SIG-M5 (cell line): ENCODE results near the gene EVA1A.

ENCODE experiments used
- DNase-seq: peaks from one replicate; lab custom pipeline; 2025; lab: John Stamatoyannopoulos, UW

The EVA1A gene

DNA sequence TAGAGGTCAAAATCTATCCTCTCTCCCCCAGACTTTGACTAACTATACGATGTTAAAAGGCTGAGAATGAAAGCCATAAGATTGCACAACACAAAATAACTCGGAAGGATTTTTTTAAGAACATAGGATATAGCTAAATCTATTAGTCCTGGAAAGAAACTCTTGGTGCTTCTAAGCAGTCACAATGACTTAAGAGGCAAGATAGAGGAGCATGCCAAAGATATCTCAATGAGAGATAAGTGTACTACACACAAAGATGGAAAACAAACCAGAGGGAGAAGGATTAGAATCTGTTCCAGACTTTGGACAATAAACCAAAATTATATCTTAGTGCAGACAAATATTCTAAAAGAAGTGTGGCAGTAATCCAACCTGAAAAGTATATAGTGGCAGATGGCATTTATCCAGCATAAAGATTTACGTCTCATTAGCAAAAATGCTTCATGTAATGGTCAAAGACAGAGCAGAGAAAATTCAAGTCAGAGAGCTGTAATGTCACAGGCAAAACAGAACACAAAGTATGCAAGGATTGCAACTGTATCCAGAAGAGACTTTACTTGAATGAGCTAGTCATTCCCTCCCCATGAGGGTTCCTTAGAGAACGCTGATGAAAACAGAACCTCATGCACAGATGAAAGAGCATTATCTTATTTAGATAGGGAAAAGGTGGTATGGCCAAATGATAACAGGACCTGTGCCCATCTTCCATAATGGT is 28.8 kb upstream of the EVA1A start:
- no peak for DNase-seq

DNA sequence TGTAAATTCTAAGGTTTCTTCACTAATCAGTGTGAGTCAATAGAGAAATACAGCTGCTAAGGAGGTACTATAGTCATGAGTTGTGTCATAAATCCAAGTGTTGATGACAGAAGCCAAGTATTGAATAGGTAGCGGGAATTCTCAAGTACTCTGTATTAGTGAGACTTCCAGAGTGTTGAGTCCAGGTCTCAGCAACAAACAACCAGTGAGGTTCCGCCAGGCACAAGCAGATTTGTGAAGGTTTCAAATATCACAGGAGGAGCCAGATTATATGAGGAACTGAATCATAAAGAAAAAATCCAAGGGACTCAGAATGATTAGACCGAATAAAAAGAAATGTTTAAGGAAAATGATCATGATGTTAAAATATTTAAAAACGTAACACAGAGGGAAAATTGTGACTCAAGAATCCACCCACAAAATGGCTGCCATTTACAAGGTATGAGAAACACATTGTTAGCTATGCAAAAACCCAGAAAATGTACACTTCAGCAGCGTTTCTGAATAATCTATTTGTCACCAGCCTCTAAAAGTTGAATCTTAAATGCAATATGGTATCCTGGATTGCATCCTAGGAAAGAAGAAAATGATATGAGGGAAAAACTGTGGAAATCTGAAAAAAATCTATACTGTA is 27.3 kb upstream of the EVA1A start:
- DNase-seq = no peak

DNA sequence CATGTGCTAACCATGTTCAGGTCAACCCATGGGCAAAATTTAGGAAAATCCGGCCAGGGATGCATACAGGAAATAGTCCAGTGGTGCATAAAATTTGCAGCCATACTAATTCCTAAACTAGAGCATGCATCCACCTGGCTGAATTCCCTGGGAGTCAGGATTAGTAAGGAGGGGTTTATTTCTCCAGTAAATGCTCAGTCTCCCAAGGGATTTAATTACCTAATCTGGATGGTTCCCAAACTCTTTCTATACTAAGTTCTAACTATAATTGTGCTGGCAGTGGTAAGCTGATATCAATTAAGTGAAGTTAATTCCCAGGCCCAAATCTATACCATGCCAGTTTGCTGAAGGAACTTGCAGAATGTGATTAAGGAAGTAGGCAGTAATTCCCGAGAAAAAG is 26.2 kb upstream of the EVA1A start:
- no peak for DNase-seq

DNA sequence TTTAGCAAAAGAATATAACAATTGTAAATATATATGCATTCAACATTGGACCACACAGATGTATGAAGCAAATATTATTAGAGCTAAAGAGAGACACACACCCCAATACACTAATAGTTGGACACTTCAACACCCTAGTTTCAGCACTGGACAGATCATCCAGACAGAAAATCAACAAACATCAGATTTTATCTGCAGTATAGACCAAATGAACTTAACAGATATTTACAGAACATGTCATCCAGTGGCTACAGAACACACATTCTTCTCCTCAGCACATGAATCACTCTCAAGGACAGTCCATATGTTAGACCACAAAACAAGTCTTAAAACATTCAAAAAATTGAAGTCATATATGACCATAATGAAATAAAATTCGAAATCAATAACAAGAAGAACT is 22.1 kb upstream of the EVA1A start:
- no peak for DNase-seq

DNA sequence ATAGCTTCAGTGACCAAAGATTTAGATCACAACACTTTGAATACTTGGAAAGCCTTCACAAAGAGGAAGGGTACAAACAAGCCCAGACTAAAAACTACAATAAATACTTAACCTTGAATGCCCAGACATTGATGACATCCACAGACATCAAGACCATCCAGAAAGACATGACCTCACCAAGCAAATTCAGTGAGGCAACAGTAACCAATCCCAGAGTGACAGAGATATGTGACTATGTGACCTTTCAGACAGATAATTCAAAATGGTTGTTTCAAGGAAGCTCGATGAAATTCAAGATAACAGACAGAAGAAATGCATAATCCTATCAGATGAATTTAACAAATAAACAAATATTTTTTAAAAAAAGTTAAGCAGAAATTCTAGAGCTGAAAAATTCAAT is 19.9 kb upstream of the EVA1A start:
- DNase-seq = no peak

DNA sequence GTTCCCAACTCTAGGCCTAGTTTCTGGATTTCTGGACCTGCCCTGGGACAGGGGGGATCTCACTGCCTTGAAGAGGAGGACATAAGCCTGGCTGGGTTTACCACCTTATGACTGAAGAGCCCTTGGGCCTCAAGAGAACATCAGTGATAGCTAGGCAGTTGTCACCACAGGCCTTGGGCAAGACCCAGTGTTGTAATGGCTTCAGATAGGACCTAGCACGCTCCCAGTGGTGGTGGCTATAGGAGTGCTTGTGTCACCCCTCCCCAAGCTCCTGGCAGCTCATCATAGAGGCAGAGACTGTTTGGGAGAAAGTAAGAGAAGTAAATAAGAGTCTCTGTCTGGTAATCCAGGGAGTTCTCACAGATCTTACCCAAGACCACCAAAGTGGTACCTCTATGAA is 19.4 kb upstream of the EVA1A start:
- no peak for DNase-seq

DNA sequence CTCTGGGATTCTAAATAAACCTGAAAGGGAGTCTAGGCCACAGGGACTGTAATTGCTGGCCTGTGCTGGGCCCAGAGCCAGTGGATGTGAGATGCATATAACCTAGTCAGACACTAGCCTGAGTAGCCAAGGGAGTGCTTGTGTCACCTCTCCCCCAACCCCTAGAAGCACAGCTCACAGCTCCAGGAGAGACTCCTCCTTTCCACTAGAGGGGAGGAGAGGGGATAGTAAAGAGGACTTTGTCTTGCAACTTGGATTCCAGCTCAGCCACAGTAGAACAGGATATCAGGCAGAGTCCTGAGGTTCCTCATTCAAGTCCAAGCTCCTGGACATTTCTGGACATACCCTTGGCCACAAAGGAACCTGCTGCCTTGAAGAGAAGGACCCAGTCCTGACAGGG is 18.4 kb upstream of the EVA1A start:
- no peak for DNase-seq

DNA sequence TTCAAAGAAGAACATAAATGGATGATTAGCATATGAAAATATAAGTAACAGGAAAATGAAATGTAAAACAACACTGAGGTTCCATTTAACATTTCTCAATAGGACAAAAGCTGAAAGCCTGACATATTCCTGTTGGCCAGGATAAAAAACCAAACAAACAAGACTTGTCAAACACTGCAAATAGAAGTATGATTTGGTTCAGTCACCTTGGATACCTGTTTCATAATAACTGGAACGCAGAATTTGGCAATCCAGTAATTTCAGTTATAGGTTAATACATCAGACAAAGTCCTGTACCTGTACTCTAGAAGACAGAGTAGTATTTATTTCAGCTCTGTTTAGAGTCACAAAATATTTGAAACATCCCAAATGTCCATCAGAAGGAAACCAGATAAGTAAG is 16.5 kb upstream of the EVA1A start:
- DNase-seq = no peak

DNA sequence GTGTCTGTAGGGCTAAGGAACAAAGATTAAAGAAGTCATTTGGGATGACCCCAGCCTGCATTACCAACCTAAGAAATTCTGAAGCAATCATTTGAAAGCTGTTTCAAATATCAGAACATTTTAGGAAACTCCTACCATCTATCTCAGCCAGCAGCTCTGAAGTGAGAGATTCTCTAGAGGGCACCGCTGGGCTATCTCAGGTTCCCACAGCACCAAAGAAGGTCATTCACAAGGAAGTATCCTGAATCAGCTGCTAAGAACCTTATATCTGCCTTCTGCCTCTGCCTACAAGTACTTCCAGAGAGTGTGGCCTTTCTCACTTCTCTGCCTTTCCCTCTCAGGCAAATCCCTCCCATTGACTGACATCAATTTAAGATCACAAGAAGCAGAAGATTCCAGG is 13.4 kb upstream of the EVA1A start:
- DNase-seq = no peak

DNA sequence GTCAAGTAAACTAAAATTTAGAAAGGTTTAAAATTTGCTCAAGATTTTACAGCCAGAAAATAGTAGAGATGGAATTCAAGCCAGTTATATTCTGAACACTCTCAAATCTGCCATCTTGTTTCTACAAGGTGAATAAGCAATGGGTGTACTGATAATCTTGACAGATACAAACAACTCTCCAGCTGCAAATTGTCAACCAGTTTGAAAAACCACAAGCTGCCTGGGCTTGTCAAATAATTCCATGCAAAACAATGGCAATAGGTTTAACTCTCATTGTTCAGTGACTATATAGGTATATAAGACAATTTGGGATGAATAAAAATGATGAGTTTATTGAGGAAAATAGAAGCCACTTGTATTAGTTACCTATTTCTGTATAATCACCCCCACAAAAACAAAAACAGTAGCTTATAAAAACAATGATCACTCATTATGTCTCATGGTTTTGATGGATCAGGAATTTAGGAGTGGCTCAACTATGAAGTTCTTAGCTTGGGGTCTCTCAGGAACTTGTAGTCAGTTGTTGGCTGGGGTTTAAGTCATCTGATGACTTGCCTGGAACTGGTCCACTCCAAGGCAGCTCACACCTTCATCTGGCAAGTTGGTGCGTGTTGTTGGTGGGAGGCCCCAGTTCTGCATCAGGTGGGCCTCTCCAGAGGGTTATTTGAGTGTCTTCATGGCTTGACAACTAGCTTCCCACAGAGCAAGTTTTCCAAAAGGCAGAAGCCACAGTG is 12.6 kb upstream of the EVA1A start:
- DNase-seq = no peak

DNA sequence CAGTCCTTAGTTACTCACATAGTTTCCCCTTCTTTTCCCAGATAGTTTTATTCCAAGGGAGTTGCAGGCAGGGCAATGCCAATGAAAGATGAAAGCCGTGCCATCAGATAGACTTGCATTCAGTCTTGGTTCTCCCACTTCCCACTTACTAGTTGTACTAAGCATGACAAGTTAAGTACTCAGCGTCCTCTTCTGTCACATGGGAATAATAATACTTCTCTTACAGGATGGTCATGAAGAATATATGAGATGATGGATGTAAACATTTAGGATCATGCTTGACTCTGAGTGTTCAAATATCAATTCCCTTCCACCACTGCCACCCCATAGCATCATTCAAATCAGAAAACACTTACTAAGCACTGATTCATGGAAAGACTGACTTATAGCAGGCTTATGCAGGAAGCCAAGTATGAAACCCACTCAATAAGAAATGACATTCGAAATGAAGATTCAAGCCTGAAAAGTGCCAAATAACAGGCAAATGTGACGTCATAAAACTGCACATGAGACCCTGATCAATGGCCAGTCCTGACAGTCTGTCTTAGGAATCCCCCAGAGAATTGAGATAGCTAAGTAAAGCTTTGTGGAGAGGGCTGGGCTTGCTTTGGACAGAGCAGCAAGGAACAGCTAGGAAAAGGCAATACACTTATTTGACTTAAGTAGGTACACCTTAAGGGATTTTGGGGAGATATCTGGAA is 11.1 kb upstream of the EVA1A start:
- DNase-seq = no peak

DNA sequence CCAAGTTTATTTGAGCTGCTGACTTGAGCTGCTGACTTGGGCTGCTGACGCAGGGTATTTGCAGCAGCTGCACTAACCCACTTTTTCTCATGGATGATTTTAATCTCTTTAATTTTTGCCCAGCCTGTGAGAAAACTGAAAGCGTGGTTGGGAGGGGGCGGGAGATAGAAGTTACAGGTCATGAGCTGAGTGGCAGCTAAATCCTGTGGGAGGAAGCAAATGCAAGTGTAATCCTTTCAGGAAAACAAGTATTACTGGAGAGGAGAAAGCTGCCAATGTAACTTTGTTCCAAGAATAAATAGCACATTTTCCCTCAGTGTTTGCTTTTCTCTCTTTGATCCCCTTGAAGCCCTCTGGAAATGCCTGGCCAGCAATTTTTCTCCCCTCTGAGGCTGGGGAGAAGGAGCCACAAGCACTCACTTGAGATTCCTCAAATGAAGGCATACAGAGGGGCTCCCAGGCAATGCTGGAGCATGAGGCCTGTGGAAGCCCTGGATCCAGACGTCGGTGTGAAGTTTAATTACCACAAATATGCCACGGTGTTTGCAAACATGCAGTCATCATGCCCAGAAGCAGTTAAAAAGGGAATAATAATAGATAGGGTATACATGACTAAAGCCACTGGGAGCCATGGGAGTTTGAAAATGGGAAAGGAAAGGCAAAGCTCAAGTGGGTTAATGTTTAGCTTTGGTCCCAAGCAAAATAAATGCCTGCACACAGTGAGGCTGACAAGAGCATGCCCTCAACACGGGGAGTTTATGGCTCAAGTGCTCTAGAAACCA is 10.4 kb upstream of the EVA1A start:
- no peak for DNase-seq

DNA sequence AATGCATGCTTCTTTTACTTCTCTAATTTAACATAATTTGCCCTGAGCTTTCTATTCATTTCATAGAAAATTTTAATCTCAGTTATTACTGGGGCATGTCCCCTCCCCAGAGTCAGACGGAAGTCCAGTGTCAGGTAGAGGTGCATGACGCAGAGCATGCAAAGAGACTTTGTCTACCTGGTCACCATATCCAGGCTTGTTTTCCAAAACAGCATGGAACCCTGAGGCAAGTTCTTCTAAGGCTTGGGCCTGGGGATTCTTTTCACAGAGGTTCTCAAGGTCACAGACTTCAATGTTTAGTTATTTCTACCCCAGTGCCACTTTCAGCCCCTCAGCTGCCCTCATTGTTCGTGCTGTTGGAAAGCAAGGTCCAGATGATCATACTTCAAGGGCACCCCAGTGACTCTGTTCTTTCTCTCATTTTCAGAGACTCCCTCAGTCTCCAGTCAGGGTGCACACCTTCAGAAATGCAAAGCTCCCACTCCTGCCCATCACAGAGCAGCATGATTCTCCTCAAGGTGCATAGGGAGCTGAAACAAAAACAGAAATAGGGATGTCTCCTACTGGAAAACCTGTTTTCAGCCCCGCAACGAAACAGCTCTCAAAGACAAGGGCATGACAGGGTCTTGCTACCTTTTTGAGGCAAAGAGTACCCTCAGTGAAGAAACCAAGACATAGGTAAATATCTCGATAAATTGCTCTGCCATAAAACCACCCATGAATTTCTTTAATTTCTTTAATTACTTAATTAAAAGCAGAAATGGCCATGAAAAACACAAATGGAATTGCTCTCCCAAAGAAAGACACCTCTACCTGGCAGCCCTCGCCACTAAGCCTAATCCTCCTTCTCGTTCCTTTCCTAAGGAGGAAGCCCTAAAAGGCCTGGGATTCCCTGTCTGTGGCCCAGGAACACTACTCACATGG is 9.5 kb upstream of the EVA1A start:
- DNase-seq = no peak

DNA sequence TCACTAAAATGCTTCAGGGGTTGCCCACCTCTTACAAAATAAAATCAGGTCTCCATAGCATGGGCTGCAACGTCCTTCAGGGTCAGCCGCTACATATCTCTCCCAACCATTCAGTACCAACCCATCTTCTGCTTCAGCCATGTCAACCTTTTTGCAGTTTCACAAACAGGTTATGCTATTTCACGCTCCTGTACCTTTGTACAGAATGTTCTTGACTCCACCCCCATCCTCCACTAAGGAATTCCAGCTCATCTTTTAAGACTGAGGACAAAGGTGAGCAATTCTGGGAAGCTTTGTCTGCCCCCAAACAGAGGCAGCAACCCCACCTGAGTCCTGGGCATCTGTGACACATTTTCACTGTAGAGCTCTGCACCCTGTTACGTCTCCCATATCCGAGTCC is 8.8 kb upstream of the EVA1A start:
- no peak for DNase-seq

DNA sequence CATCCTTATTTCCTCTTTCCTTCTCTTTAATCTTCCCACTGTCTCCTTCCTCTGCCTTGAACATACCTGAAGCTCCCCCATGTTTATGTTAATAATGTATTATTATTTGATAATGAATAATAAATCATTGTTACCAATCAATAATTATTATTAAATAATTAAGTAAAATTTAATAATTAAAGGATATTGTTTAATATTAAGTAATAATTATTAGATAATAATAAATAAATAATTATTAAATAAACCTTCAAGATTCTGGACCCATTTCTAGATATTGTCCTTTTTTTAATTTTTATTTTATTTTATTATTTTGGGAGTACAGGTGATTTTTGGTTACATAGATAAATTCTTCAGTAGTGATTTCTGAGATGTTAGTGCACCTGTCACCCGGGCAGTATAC is 7.4 kb upstream of the EVA1A start:
- no peak for DNase-seq

DNA sequence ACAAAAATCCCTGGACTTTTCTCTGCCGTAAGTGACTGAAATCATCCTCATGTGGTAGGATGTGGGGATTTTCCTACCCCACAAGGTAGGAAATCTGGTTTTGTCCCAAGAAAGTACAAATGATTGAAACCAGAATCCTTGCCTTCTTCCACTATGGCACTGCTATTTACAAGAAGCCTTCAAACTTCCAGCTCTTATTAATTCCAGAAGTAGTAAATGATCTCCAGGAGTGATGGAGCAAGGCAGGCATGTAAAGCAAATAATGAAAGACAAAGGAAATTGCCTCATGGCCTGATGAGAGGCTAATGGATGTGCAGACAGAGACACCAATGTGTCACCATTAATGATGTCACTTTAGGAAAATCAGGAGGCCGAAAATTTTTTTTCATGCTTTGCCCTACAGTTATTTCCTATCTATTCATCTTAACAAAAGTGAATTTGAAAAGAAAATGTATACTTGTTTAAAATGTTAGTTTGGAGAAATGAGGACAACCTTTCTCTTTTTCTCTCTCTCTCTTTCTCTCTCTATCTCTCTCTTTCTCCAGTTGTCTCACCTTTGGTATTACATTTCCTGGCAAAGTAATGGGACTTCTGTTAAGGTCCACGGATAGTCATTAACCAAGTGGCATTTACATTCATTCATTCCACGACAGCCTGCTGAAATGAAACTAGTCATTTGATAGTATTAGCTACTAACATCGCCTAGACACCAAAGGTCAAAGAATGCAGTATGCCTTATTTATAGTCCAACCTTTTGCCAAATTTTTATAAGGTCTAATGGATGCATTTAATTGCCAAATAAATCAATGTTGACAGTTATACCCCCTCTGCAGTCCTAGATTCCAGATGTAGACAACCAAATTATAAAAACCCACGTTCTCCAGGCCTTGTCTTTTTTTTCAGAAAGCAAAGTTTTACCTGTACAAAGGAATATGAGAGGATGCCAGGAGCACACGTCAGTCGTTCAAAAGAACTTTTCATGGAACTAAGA is 5.0 kb upstream of the EVA1A start:
- DNase-seq = no peak

DNA sequence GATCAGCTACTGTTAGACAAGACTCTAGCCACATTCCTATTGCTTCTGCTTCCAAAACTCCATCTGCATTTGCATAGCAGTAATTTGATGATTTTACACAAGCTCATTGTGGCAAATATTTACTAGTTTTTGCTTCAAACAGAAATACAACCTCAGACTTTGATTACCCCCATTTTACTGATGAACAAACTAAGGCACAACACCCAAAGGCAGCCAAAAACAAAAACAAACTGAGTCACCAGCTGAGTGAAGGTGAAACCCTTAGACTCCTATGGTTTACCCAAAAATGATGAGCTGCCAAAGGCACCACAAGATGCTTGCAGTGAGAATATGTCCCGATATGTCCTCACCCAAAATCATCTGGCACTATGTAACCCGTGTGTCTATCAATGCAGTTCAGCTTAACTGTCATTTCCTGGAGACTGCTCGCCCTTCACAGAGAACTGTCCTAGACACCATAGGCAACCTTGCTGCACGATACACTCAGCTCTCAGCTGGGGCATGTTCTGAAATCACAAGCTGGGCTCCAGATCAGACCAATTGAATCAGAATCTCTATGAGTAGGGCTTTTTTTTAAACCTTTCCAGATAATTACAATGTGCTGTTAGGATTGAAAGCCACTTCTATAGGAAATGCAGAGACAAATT is 4.1 kb upstream of the EVA1A start:
- no peak for DNase-seq

DNA sequence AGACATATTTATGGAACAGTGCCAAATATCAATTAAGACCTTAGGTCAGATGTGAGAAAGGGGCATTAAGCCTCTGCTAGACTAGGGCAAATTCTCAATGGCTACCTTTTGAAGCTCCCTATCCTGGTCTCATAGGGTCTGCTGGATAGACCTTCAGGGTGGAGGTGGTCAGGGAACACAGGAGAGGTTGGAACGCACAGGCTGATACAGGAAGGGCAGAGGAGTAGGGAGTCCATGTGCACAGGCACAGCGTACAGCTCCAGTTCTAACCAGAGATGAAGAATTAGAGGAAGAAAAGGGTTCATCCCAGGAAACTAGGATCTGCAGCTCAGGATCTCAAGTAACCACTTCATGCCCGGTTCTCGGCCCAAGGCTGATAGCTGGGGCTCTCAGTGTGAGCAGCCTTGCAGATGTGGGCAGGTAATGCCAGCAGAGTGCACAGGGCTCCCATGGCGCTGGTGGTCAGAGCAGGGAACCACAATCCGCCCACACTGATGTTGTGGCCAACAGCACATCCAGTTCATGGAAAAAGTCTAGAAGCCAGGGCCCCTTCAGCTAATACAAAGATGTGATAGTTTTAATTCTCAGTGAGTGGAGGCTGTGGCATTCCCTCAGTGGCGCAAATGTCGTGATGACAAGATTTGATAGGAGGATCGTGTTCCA is 3.4 kb upstream of the EVA1A start:
- no peak for DNase-seq

DNA sequence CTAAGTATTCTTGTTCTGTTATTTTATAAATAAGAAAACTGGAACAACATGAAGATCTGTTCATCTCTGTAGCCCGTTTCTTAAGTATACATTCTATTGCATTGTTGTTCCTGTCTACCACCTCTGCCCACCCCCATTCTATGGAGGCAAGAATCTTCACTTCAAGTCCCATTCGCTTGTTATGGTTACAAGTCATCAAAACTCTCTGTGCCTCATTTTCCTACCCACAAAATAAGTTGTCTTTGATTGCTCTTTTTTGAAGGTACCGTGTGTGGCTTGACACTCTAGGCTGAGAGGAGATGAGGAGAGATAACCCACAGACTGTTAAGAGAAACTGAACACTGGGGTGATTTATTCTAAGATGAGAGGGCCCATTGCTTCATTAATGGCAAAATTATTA is 2.9 kb upstream of the EVA1A start:
- DNase-seq = no peak
